HTR-8/SVneo (cell line): ENCODE data around the gene GLRA1.
"Not testable (repeated sequence)": the region's sequence is repeated elsewhere in the genome, so short reads cannot be mapped to it uniquely, and the experiment has no call there.

Experiments used
- DNase-seq: peaks from one replicate; pipeline ENCODE4 v3.0.0; 2011; ENCODE audit warnings: low spot score, mixed read lengths; ENCODE audit not compliant: insufficient read length
- FAIRE-seq: peaks from 2 replicates; lab custom pipeline; 2011; peaks lifted over from hg19 to GRCh38; lab: Jason Lieb, UNC

GLRA1 gene

GRCh38 chr5:151886546-151887275 is 37.9 kb downstream of the GLRA1 start:
- DNase-seq (no peak), FAIRE-seq (no peak)

DNA sequence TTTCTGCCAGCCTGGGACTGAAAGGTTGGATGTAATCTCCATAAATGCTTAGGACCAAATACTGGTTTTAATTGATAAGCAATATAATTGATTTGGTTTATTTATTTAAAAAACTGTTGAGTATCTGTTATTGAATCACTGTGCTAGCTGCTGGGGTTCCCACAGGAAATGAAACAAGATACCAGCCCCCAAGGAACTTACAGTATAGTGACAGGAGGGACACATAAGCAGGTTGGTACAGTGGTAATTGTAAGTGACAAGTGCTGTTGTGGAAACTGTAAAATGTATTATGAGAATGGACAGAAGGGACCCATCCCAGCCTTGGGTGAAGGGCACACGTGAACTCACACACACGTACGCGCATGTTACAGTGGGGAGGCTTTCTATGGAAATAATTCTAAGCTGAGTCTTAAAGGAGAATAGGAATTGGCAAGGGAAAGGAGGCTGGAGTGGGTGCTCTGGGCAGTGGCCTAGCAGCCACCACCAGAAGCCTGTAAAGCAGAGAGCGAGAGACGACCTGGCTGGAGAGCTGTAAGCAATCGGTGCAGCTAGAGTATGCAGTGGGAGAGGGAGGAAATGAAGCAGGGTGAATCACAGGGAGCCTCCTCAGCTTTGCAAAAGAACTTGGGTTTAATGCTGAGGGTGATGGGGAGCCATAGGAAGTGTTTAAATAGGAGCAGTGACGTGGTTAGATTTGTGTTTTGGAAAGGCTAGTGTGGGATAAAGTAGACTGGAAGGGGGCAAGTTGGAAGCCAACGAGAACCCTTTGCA is 39.3 kb downstream of the GLRA1 start:
- no peak for FAIRE-seq
- DNase-seq: no peak

DNA sequence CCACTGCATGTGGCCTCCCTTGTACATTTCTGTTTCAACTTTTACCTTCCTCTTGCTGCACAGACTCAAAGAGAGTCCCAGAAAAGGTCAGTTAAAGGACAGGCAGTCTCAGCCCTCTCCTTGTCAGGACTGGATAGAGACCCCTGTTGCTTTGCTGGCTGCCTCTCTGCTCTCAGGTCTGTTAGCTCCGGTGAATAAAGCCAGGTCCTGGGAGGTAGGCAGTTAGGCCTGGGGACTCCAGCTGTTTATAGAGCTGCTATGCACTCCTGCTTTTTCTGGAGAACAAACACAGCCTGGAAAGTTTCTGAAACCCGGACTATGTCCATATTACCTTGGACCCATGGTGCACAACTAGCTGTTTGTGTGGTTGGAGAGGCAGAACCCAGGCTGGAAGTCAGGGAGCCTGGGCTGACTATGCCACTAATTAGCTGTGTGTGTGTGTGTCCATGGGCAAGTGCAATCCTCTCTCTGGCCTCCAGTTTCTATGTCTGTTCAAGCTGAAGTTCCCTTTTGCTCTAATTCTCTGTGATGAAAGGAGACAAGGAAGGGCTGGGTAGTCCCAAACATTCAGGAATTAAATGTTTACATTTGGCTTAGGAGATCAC is 42.9 kb downstream of the GLRA1 start:
- DNase-seq: no peak
- no peak for FAIRE-seq

- DNase-seq: no peak
- no peak for FAIRE-seq
Observed at GRCh38 chr5:151880324-151880723, 44.3 kb downstream of the GLRA1 start.

DNA sequence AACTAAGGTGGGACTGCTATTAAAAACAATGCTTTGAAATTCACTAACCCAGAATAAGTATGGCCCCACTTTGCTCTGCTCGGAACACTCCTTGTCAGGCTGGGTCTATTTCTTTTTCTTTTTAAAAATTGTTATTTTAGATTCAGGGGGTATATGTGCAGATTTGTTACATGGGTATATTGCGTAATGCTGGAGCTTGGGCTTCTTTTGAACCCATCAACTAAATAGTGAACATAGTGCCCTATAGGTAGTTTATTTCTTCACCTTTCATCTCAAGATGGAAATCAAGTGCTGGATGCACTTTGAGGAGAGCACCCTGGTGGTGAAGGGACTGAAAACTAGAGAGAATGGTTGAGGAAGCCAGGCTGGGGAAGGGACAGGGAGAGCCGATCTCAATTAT is 51.0 kb downstream of the GLRA1 start:
- DNase-seq (no peak), FAIRE-seq (no peak)

GRCh38 chr5:151872701-151873100 is 52.0 kb downstream of the GLRA1 start:
- DNase-seq: no peak

GRCh38 chr5:151870820-151871219 is 53.8 kb downstream of the GLRA1 start:
- peak; percentile 87 for DNase-seq
- peak; percentile 94 for FAIRE-seq

More at GRCh38 chr5:151872701-151873100, 52.0 kb downstream of the GLRA1 start:
- no peak for FAIRE-seq

GRCh38 chr5:151870271-151870670 is 54.4 kb downstream of the GLRA1 start:
- no peak for FAIRE-seq

GRCh38 chr5:151869843-151870242 is 54.8 kb downstream of the GLRA1 start:
- no peak for FAIRE-seq

More at GRCh38 chr5:151870271-151870670, 54.4 kb downstream of the GLRA1 start:
- DNase-seq: no peak

DNA sequence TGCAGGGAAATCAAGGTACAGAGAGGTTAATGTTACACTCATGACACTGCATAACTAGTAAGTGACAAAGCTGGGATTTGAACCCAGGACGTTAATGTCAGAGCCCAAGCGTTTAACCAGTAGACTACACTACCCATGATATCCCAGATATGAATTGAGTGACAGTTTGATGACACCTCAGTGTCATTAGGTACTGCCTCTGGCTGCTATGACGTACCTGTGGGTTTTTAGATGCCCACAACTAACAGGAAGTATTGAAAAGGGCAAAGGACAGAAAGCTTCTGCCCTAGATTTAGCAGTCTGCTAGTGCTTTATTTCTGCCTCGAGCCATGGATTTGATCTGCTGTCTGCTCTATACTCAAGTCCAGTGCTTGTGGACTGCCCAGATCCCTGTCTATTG is 56.2 kb downstream of the GLRA1 start:
- no peak for FAIRE-seq
- no peak for DNase-seq

More at GRCh38 chr5:151869843-151870242, 54.8 kb downstream of the GLRA1 start:
- DNase-seq: no peak

GRCh38 chr5:151864061-151864748 is 60.4 kb downstream of the GLRA1 start:
- DNase-seq (no peak), FAIRE-seq (no peak)

- DNase-seq (no peak), FAIRE-seq (no peak)
Observed at GRCh38 chr5:151863566-151863965, 61.1 kb downstream of the GLRA1 start.

GRCh38 chr5:151862811-151863472 is 61.7 kb downstream of the GLRA1 start:
- DNase-seq (no peak), FAIRE-seq (no peak)

- not testable (repeated sequence) for FAIRE-seq
Observed at GRCh38 chr5:151860867-151861266, 63.8 kb downstream of the GLRA1 start.

GRCh38 chr5:151856861-151857260 is 67.8 kb downstream of the GLRA1 start:
- DNase-seq: no peak
- no peak for FAIRE-seq

More at GRCh38 chr5:151860867-151861266, 63.8 kb downstream of the GLRA1 start:
- not testable (repeated sequence) for DNase-seq

GRCh38 chr5:151855701-151856100 is 69.0 kb downstream of the GLRA1 start:
- FAIRE-seq: no peak
- no peak for DNase-seq

GRCh38 chr5:151847871-151848270 is 76.8 kb downstream of the GLRA1 start:
- DNase-seq (no peak), FAIRE-seq (no peak)

DNA sequence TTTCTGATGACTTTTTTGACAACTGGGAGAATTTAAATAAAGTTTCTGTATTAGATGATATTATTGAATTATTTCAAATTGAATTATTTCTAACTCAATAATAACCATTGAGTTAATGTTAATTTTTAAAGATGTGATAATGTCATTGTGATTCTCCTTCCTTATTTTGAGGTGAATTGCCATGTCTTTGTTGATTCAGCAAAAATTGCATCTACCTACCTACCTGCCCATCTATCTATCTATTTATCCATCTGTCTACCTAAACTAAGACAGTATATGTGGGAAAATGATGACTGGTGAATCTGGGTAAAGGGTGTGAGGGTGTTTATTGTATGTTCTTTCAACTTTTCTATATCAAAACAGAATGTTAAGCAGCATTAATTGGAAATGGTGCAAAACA is 77.9 kb downstream of the GLRA1 start:
- no peak for DNase-seq
- no peak for FAIRE-seq

GRCh38 chr5:151832843-151833242 is 91.8 kb downstream of the GLRA1 start:
- FAIRE-seq, DNase-seq: not testable (repeated sequence)

DNA sequence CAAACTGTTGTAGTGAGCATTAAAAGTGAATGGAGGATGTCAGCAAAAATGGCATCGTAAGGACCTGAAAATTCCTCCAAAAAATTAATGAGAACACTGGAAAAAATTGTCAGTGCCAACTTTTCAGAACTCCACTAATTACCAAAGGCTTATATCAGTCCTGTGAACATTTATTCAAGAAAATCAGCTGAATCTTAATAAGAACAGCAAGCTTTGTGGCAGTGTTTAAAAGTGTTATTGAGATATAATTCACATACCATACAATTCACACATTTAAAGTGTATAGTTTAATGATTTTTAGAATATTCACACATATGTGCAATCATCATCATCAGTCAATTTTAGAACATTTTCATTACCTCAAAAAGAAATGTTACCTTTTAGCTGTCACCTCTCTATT is 95.3 kb downstream of the GLRA1 start:
- FAIRE-seq (no peak), DNase-seq (no peak)
